GM12878 (cell line): ENCODE data around the gene BCKDK. TPM values are rescaled to one million over a fixed set of nuclear protein-coding genes. Genes with fewer than 3 reads are reported as not detected.

Source experiments
- ATAC-seq: fragments of 200-7000 bp; cut with Tn5 transposase; 3 replicates; pipeline ENCODE4 v1.9.1; 2020; ENCODE audit warnings: mild to moderate bottlenecking, moderate library complexity
- Bru-seq: library from RNA; stranded (reverse); fragments of 400-500 nt; gene quantifications from one replicate; lab custom pipeline; 2021; lab: Mats Ljungman, UMichigan
- BruChase-seq, 2 experiments: library from RNA; stranded (reverse); fragments of 400-500 nt; gene quantifications; one replicate each; lab custom pipeline; 2021; lab: Mats Ljungman, UMichigan
- BruUV-seq: library from RNA; stranded (reverse); fragments of 400-500 nt; replicated peaks from 2 replicates; lab custom pipeline; 2021; lab: Mats Ljungman, UMichigan
- CTCF ChIA-PET: fragments of 300-600 bp; sonication (Branson Sonifier 250); formaldehyde crosslinking; extraction: SDS; loops from one replicate; lab custom pipeline; 2021; ENCODE audit warnings: inconsistent platforms; lab: Yijun Ruan, JAX
- POLR2A ChIA-PET: fragments of 350-600 bp; formaldehyde crosslinking; extraction: SDS; loops from one replicate; lab custom pipeline; 2021; ENCODE audit warnings: inconsistent platforms; lab: Charles Lee
- RAD21 ChIA-PET: fragments of 300-600 bp; sonication (Branson Sonifier 250); formaldehyde crosslinking; loops from one replicate; lab custom pipeline; 2023; ENCODE audit warnings: antibody characterized with exemption; ENCODE audit not compliant: unreplicated experiment; lab: Charles Lee
- SMC1A ChIA-PET: fragments of 300-600 bp; sonication (Branson Sonifier 250); formaldehyde crosslinking; loops from one replicate; lab custom pipeline; 2023; ENCODE audit not compliant: unreplicated experiment, uncharacterized antibody; lab: Charles Lee
- DNase-seq: peaks from one replicate; pipeline ENCODE4 v3.0.0-alpha.2; 2011; ENCODE audit warnings: low read depth, low spot score
- FAIRE-seq: peaks from 3 replicates; lab custom pipeline; 2011; peaks lifted over from hg19 to GRCh38; lab: Jason Lieb, UNC
- H2AFZ ChIP-seq: 2 replicates; pipeline ENCODE4 v1.6.0; 2011; ENCODE audit warnings: low read depth, low read length, control low read depth; ENCODE audit not compliant: control insufficient read depth
- H3K27ac ChIP-seq: 2 replicates; pipeline ENCODE4 v1.5.1; 2011; ENCODE audit warnings: control low read depth; ENCODE audit not compliant: control insufficient read depth, insufficient read depth
- H3K27me3 ChIP-seq, 2 experiments: replicated peaks in 1 of 2; 2 replicates each; pipeline versions ENCODE4 v1.6.0 to v1.6.1; 2011; ENCODE audit warnings: low read length in 1 of 2; ENCODE audit not compliant: control insufficient read depth in 2 of 2, insufficient read depth in 2 of 2
- H3K36me3 ChIP-seq, 2 experiments: 2 replicates each; pipeline ENCODE4 v1.5.1; 2011; ENCODE audit warnings: low read length in 1 of 2; ENCODE audit not compliant: control insufficient read depth in 2 of 2, insufficient read depth in 2 of 2
- H3K4me1 ChIP-seq: 2 replicates; pipeline ENCODE4 v1.6.1; 2011; ENCODE audit warnings: mild to moderate bottlenecking, low read length, moderate library complexity, mixed read lengths; ENCODE audit not compliant: control insufficient read depth, insufficient read depth
- H3K4me2 ChIP-seq: 2 replicates; pipeline ENCODE4 v1.6.0; 2011; ENCODE audit warnings: control low read depth; ENCODE audit not compliant: control insufficient read depth, insufficient read depth
- H3K4me3 ChIP-seq: fragments of 200-600 bp; sonication (generic); 2 replicates; pipeline ENCODE4 v1.5.1; 2016
- H3K79me2 ChIP-seq: 2 replicates; pipeline ENCODE4 v1.6.0; 2011; ENCODE audit warnings: low read length; ENCODE audit not compliant: control insufficient read depth, insufficient read depth
- H3K9ac ChIP-seq: 2 replicates; pipeline ENCODE4 v1.8.0; 2011; ENCODE audit warnings: low read length, control low read depth, mixed read lengths; ENCODE audit not compliant: control insufficient read depth, insufficient read depth
- H3K9me3 ChIP-seq: replicated peaks from 3 replicates; pipeline ENCODE4 v1.5.1; 2011; ENCODE audit warnings: mild to moderate bottlenecking, low read length; ENCODE audit not compliant: control insufficient read depth, insufficient read depth
- H4K20me1 ChIP-seq: 2 replicates; pipeline ENCODE4 v1.6.0; 2011; ENCODE audit not compliant: control insufficient read depth, insufficient read depth
- ASH2L ChIP-seq: fragments of 300-600, 200-600 bp; sonication (generic); IDR thresholded peaks from 2 replicates; pipeline ENCODE4 v1.6.1; 2017; ENCODE audit warnings: low read depth, mild to moderate bottlenecking, borderline replicate concordance
- CHD1 ChIP-seq: IDR thresholded peaks from 2 replicates; pipeline ENCODE4 v1.6.1; 2012; ENCODE audit warnings: low read depth, low read length, improper control_type of control experiment
- GATAD2B ChIP-seq: fragments of 450-650 bp; conservative IDR thresholded peaks from 2 replicates; pipeline ENCODE4 v1.6.1; 2017; ENCODE audit warnings: low read depth, mild to moderate bottlenecking, moderate library complexity
- MTA2 ChIP-seq: fragments of 450-650 bp; IDR thresholded peaks from 2 replicates; pipeline ENCODE4 v1.6.1; 2016; ENCODE audit warnings: low read depth, mild to moderate bottlenecking, moderate library complexity
- MYB ChIP-seq: fragments of 150-350 bp; IDR thresholded peaks from 2 replicates; pipeline ENCODE4 v1.6.1; 2014; ENCODE audit warnings: mild to moderate bottlenecking, low read depth, low read length, borderline replicate concordance
- NR2C1 ChIP-seq: fragments of 450-650 bp; IDR thresholded peaks from 2 replicates; pipeline ENCODE4 v1.6.1; 2017; ENCODE audit warnings: antibody characterized with exemption, mild to moderate bottlenecking, moderate library complexity
- RBBP5 ChIP-seq: fragments of 200-600 bp; sonication (generic); conservative IDR thresholded peaks from 2 replicates; pipeline ENCODE4 v1.6.1; 2016
- SIX5 ChIP-seq: IDR thresholded peaks from 2 replicates; pipeline ENCODE4 v1.6.1; 2011; ENCODE audit warnings: mild to moderate bottlenecking, low read depth, low read length, moderate library complexity; ENCODE audit not compliant: severe bottlenecking
- SREBF1 ChIP-seq: IDR thresholded peaks from 2 replicates; pipeline ENCODE4 v1.6.1; 2012; ENCODE audit warnings: mild to moderate bottlenecking, low read length
- TARDBP ChIP-seq: IDR thresholded peaks from 2 replicates; pipeline ENCODE4 v1.6.1; 2016; ENCODE audit warnings: borderline replicate concordance
- YY1 ChIP-seq: IDR thresholded peaks from 2 replicates; pipeline ENCODE4 v1.6.1; 2011; ENCODE audit warnings: low read depth, mild to moderate bottlenecking, low read length
- WGBS: methylation state at CpG from one replicate; pipeline ENCODE4 v1.1.6; 2016; ENCODE audit warnings: low lambda C conversion rate; ENCODE audit not compliant: insufficient replicate concordance, insufficient coverage; ENCODE audit errors: missing lambda C conversion rate; 5-methylcytosine and 5-hydroxymethylcytosine counted together
- in situ Hi-C: fragments of 300-500 bp; cut with MboI; formaldehyde crosslinking; loops from 9 replicates; pipeline ENCODE4 v1.14.3; 2018; ENCODE audit warnings: mixed read lengths
- intact Hi-C: fragments of 100-400 bp; cut with micrococcal nuclease; formaldehyde crosslinking; loops from one replicate; pipeline ENCODE4 v1.14.2; 2022; ENCODE audit not compliant: unreplicated experiment
- long read RNA-seq, 2 experiments: library from polyadenylated mRNA; unstranded; transcript quantifications; one replicate each; pipeline ENCODE4 v2.0.0, GENCODE V29; 2019 to 2020
- polyA minus RNA-seq, 3 experiments: library from RNA; depleted of rRNA, polyadenylated mRNA; stranded (reverse); fragments of >200 nt; gene quantifications; 2 replicates each; pipeline ENCODE4 v1.2.3, GENCODE V29; 2011
- polyA plus RNA-seq, 11 experiments: library from polyadenylated mRNA; depleted of rRNA in 4 of 11; unstranded in 6 of 11; stranded (reverse) in 5 of 11; fragments of >200 nt; fragmentation: Nextera tagmentation in 4 of 11; fragmentation: Illumina TruSeq in 1 of 11; extraction: Ambion mirVana in 4 of 11; extraction: Trizol in 1 of 11; gene quantifications; 1 replicate in 1 of 11; 2 replicates in 10 of 11; pipeline versions ENCODE4 v1.2.1 to v1.2.3, GENCODE V29; 2011 to 2016; ENCODE audit warnings: inconsistent platforms in 2 of 11, missing spikeins in 2 of 11, low read depth in 1 of 11
- total RNA-seq, 4 experiments: library from RNA; depleted of rRNA in 3 of 4; stranded (reverse); fragments of >200 nt in 3 of 4; fragmentation: Illumina TruSeq in 1 of 4; extraction: Trizol in 1 of 4; gene quantifications; 2 replicates each; pipeline versions ENCODE4 v1.2.1 to v1.2.3, GENCODE V29; 2013 to 2021
- TF ChIP-seq, protein P1 (sequence below): IDR thresholded peaks from 2 replicates; pipeline ENCODE4 v1.6.1; 2012; ENCODE audit warnings: low read depth, low read length, improper control_type of control experiment
- TF ChIP-seq, protein P2 (sequence below): fragments of 450-650 bp; conservative IDR thresholded peaks from 2 replicates; pipeline ENCODE4 v1.6.1; 2017; ENCODE audit warnings: mild to moderate bottlenecking, moderate library complexity

The BCKDK gene
- 31.7 and 37.4 TPM in 2 replicates for total RNA-seq (2013; cell fraction: nucleolus; rRNA removed)
- total RNA-seq (2014; rRNA removed) (31.9 and 43.3 TPM in 2 replicates), total RNA-seq (2014; rRNA removed; fragmentation: Illumina TruSeq; extraction: Trizol) (10.6 and 11.6 TPM in 2 replicates), total RNA-seq (2021) (39.4 and 44.0 TPM in 2 replicates), polyA plus RNA-seq (2011; rRNA removed) (7.7 and 22.3 TPM in 2 replicates), polyA plus RNA-seq (2014; fragmentation: Illumina TruSeq; extraction: Trizol) (14.7 and 20.5 TPM in 2 replicates), polyA plus RNA-seq (2014; fragmentation: Nextera tagmentation; extraction: Ambion mirVana) (1 to 10 TPM in 1 of 2 experiments, under 1 TPM in 1; 0.68 to 3.3 TPM), polyA plus RNA-seq (2014; rRNA removed) (45.5 and 48.6 TPM in 2 replicates), polyA plus RNA-seq (2016; fragmentation: Nextera tagmentation; extraction: Ambion mirVana) (10 to 100 TPM; 56.1 to 56.6 TPM), polyA minus RNA-seq (2011; rRNA and poly(A)+ RNA removed) (18.5 and 25.0 TPM in 2 replicates), Bru-seq, nascent RNA (percentile 59 among the genes with signal in this experiment), BruChase-seq, experiment 1, labeled RNA remaining after a 6-hour chase (percentile 61 among the genes with signal in this experiment), BruChase-seq, experiment 2, labeled RNA remaining after a 2-hour chase (percentile 55 among the genes with signal in this experiment)
- 17.1 TPM for polyA plus RNA-seq (2011; ENCODE audit: low read depth)
- polyA plus RNA-seq (2011; cell fraction: cytosol; rRNA removed) = 26.9 and 29.7 TPM in 2 replicates
- 65.9 and 93.1 TPM in 2 replicates for polyA plus RNA-seq (2011; cell fraction: nucleus; rRNA removed)
- 31.5 and 50.7 TPM in 2 replicates for polyA plus RNA-seq (2012)
- 13.7 and 15.5 TPM in 2 replicates for polyA minus RNA-seq (2011; cell fraction: cytosol; rRNA and poly(A)+ RNA removed)
- polyA minus RNA-seq (2011; cell fraction: nucleus; rRNA and poly(A)+ RNA removed) = 29.9 and 35.6 TPM in 2 replicates
- long read RNA-seq, experiment 1, transcript BCKDK-201 (12 exons, 2,128 nt) = major isoform, 41 of 61 reads
- long read RNA-seq, experiment 1, transcript BCKDK-203 (11 exons, 1,997 nt) = minor isoform, 12 of 61 reads
- long read RNA-seq, experiment 1, partial matches to known transcripts = 5 of 61 reads
- long read RNA-seq, experiment 1, other reads (novel, unspliced or antisense) = 3 of 61 reads
- long read RNA-seq, experiment 2, transcript BCKDK-203 (11 exons, 1,997 nt) = minor isoform, 5 of 21 reads
- long read RNA-seq, experiment 2, transcript BCKDK-201 (12 exons, 2,128 nt) = major isoform, 9 of 21 reads
- long read RNA-seq, experiment 2, partial matches to known transcripts = 5 of 21 reads
- long read RNA-seq, experiment 2, other reads (novel, unspliced or antisense) = 1 of 21 reads

DNA sequence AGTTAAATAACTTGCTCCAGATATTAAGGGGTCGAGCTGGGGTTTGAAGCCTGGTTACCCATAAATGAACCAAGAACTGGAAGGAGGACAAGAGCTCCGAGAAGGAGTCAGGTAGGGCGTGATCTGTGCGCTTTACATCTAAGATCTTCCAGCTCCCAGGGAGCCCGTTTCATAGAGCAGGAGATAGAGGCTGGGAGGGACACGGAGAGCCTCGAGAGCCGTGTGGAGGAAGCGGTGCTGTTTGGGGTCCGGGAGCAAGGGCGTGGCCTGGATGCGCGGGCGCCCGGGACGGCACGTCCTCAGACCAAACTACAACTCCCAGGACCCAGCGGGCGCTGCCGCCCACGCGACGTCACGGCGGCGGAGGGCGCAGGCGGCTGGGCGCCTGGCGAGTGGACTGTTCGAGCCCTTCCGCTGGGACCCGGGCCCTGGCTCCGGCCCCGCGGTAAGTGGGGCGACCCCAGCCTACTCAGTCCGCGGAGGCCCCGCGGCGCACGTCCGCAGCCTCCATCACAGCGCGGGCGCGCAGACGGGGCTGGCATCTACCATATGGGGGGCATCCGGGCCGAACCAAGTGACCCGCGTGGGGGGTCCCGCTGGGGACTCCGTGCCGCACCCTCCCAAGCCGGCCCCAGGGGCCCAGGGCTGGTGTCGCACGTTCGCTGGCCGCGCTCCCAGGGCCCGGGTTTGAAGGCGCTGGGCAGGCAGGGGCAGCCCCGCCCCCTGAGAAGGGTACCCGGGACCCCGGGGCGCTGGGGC is at the start of gene BCKDK:
Gene BCKDK, plus strand, starts transcription at position 352 of the 759 bp plus-strand sequence. CDS start 838 bp downstream, outside the sequence.
- FAIRE-seq (peak; percentile 78), DNase-seq (peak; percentile 32), ATAC-seq (peak; percentile 96)
- POLR2A ChIA-PET = interaction anchor here (0.6 to 3.1 kb wide), 4 partner anchors 9 to 150 kb away, joined by 3 to 13 read pairs (median 8); partner anchors contain the start of genes KAT8, ZNF646 and ZNF668
- BruUV-seq = no TSS peak
- CTCF ChIA-PET = interaction anchor here (0.7 to 1.6 kb wide), 3 partner anchors 11 to 34 kb away, joined by 3 to 6 read pairs (median 5); no protein-coding TSS in a partner anchor
- intact Hi-C loops = loop anchor here (5.0 kb wide), 1 partner anchor 34 kb away; no protein-coding TSS in a partner anchor
- Histone ChIP-seq H3K36me3 (peaks cover 0 to 4% of the 10 kb centered on the region in 2 experiments; a peak in 3 of 4 replicates), H3K9ac (peak within 1 kb of the TSS; percentile 91), H3K9me3 (no peaks in the 10 kb centered on the region), H3K4me2 (peak within 1 kb of the TSS; percentile 77), H2AFZ (peak within 1 kb of the TSS; percentile 91), H3K27me3 (no peaks in the 10 kb centered on the region), H3K27ac (peak within 1 kb of the TSS; percentile 81), H4K20me1 (no peaks in the 10 kb centered on the region), H3K4me1 (peaks cover 22% of the 10 kb centered on the region), H3K79me2 (peaks cover 13% of the 10 kb centered on the region), H3K4me3 (peak within 1 kb of the TSS; percentile 74)
- SMC1A ChIA-PET = no interaction called here
- RAD21 ChIA-PET = interaction anchor here (1.5 to 2.8 kb wide), 3 partner anchors 9 to 34 kb away, joined by 6 to 12 read pairs (median 6); partner anchors contain the start of gene KAT8
- 2% methylated on average over 59 of the region's 68 CpGs for WGBS
- in situ Hi-C loops = no loop called here
- peak; percentile 75 for TF ChIP-seq TARDBP
- TF ChIP-seq SIX5 = peak; percentile 90
- TF ChIP-seq, protein P1, sequence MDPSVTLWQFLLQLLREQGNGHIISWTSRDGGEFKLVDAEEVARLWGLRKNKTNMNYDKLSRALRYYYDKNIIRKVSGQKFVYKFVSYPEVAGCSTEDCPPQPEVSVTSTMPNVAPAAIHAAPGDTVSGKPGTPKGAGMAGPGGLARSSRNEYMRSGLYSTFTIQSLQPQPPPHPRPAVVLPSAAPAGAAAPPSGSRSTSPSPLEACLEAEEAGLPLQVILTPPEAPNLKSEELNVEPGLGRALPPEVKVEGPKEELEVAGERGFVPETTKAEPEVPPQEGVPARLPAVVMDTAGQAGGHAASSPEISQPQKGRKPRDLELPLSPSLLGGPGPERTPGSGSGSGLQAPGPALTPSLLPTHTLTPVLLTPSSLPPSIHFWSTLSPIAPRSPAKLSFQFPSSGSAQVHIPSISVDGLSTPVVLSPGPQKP = 0 out of 2 replicates have a peak, but pooled peaks have one; percentile 24
- 0 out of 2 replicates have a peak, but pooled peaks have one; percentile 35 for TF ChIP-seq MYB
- TF ChIP-seq ASH2L = no peak
- TF ChIP-seq, protein P2, sequence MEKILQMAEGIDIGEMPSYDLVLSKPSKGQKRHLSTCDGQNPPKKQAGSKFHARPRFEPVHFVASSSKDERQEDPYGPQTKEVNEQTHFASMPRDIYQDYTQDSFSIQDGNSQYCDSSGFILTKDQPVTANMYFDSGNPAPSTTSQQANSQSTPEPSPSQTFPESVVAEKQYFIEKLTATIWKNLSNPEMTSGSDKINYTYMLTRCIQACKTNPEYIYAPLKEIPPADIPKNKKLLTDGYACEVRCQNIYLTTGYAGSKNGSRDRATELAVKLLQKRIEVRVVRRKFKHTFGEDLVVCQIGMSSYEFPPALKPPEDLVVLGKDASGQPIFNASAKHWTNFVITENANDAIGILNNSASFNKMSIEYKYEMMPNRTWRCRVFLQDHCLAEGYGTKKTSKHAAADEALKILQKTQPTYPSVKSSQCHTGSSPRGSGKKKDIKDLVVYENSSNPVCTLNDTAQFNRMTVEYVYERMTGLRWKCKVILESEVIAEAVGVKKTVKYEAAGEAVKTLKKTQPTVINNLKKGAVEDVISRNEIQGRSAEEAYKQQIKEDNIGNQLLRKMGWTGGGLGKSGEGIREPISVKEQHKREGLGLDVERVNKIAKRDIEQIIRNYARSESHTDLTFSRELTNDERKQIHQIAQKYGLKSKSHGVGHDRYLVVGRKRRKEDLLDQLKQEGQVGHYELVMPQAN = peak; percentile 74; the same call in 1 of the 2 replicates
- TF ChIP-seq NR2C1 = peak; percentile 68
- TF ChIP-seq YY1 = peak; percentile 84
- peak; percentile 67; the same call in 1 of the 2 replicates for TF ChIP-seq SREBF1
- no peak for TF ChIP-seq MTA2
- TF ChIP-seq GATAD2B = peak; percentile 76
- peak; percentile 80; the same call in 1 of the 2 replicates for TF ChIP-seq CHD1
- no peak for TF ChIP-seq RBBP5
